Upper lobe of left lung (tissue), 4 donors: ENCODE results near the gene MTPN.

Source experiments
- POLR2A ChIP-seq, 4 donors: fragments of 450-650 bp; IDR thresholded peaks; one replicate each; pipeline ENCODE4 v1.5.1; 2016 to 2017; ENCODE audit warnings: antibody characterized with exemption in 4 of 4, mild to moderate bottlenecking in 2 of 4
- TF ChIP-seq, protein P1 (sequence below), 6 experiments: fragments of 450-650 bp in 4 of 6; fragments of 200-600 bp in 2 of 6; sonication (generic) in 2 of 6; IDR thresholded peaks; one replicate each; pipeline ENCODE4 v1.5.1; 2016 to 2019; ENCODE audit warnings: antibody characterized with exemption in 6 of 6

DNA sequence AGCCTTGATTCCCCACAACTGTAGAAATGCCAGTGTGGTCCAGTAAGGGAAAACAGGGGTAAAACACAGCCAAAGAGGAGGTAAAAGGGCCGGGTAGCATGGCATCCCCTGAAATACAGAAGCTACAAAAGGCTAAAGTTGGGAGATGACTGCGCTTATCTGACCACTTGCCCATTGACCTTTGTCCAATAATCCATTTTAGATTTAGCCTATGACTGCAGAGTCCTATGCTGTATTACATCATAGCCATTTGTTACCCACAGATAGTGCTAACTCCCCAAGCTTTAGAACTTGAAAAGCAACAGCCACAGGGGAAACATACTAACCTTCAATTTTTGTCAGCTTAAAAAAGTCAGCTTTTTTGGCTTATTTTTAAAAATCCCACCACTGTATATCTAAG is 26.2 kb downstream of the MTPN start:
- TF ChIP-seq, protein P1, sequence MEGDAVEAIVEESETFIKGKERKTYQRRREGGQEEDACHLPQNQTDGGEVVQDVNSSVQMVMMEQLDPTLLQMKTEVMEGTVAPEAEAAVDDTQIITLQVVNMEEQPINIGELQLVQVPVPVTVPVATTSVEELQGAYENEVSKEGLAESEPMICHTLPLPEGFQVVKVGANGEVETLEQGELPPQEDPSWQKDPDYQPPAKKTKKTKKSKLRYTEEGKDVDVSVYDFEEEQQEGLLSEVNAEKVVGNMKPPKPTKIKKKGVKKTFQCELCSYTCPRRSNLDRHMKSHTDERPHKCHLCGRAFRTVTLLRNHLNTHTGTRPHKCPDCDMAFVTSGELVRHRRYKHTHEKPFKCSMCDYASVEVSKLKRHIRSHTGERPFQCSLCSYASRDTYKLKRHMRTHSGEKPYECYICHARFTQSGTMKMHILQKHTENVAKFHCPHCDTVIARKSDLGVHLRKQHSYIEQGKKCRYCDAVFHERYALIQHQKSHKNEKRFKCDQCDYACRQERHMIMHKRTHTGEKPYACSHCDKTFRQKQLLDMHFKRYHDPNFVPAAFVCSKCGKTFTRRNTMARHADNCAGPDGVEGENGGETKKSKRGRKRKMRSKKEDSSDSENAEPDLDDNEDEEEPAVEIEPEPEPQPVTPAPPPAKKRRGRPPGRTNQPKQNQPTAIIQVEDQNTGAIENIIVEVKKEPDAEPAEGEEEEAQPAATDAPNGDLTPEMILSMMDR (IDR thresholded peaks at IDR 0.05) = no peak
- TF ChIP-seq POLR2A (IDR thresholded peaks at IDR 0.05) = no peak
